BE2C (cell line): Measurements from ENCODE around the gene TMUB2.

ENCODE experiments used
- DNase-seq: peaks from one replicate; pipeline ENCODE4 v3.0.0-alpha.2; 2020
- H3K27me3 ChIP-seq: fragments of 250-450 bp; sonication (Bioruptor Pico); 2 replicates; pipeline ENCODE4 v1.5.1; 2020; ENCODE audit warnings: mild to moderate bottlenecking
- H3K36me3 ChIP-seq: fragments of 250-450 bp; sonication (Bioruptor Pico); 2 replicates; pipeline ENCODE4 v1.5.1; 2020; ENCODE audit warnings: mild to moderate bottlenecking
- H3K4me1 ChIP-seq: fragments of 250-450 bp; sonication (Bioruptor Pico); 2 replicates; pipeline ENCODE4 v1.5.1; 2020
- H3K4me3 ChIP-seq: 2 replicates; pipeline ENCODE4 v1.5.1; 2011; ENCODE audit warnings: low read depth, low read length
- H3K9me3 ChIP-seq: fragments of 250-450 bp; sonication (Bioruptor Pico); 2 replicates; pipeline ENCODE4 v1.5.1; 2020
- CTCF ChIP-seq: IDR thresholded peaks from 2 replicates; pipeline ENCODE4 v1.5.1; 2012; ENCODE audit warnings: mild to moderate bottlenecking, low read depth, low read length

Gene TMUB2

GRCh38 chr17:44164476-44164875 is 22.3 kb upstream of the TMUB2 start:
- Histone ChIP-seq H3K36me3 (peaks cover 7% of the 10 kb centered on the region), H3K4me1 (peaks cover under 1% of the 10 kb centered on the region; the same call in 1 of the 2 replicates), H3K9me3 (no peaks in the 10 kb centered on the region), H3K4me3 (no peak overlapping the region), H3K27me3 (no peaks in the 10 kb centered on the region)
- TF ChIP-seq CTCF = no peak
- no peak for DNase-seq

- peaks cover 14% of the 10 kb centered on the region for H3K4me1 ChIP-seq
- DNase-seq = no peak
- H3K36me3 ChIP-seq = no peaks in the 10 kb centered on the region
- H3K9me3 ChIP-seq = no peaks in the 10 kb centered on the region
- no peak for TF ChIP-seq CTCF
- no peak overlapping the region for H3K4me3 ChIP-seq
- no peaks in the 10 kb centered on the region for H3K27me3 ChIP-seq
These were observed 19.5 kb upstream of the TMUB2 start for GRCh38 chr17:44167181-44167861.

- no peak for DNase-seq
- Histone ChIP-seq H3K36me3 (no peaks in the 10 kb centered on the region), H3K9me3 (no peaks in the 10 kb centered on the region), H3K27me3 (no peaks in the 10 kb centered on the region), H3K4me1 (peaks cover 14% of the 10 kb centered on the region), H3K4me3 (peak overlapping the region; percentile 19; the same call in 1 of the 2 replicates)
- no peak for TF ChIP-seq CTCF
These were observed 16.7 kb upstream of the TMUB2 start for GRCh38 chr17:44170135-44170498.

GRCh38 chr17:44170499-44171201 is 16.1 kb upstream of the TMUB2 start, which contains the start of gene ASB16:
ASB16 (plus strand) TSS chr17:44170704; CDS start chr17:44170790, 86 bp downstream.
- Histone ChIP-seq H3K4me3 (peak within 1 kb of the TSS; percentile 19; the same call in 1 of the 2 replicates), H3K36me3 (no peaks in the 10 kb centered on the region), H3K4me1 (peaks cover 16% of the 10 kb centered on the region), H3K27me3 (no peaks in the 10 kb centered on the region), H3K9me3 (no peaks in the 10 kb centered on the region)
- peak; percentile 37 for DNase-seq
- no peak; the same call in 1 of the 2 replicates for TF ChIP-seq CTCF

GRCh38 chr17:44171931-44172455 is 14.8 kb upstream of the TMUB2 start:
- no peak for DNase-seq
- H3K4me3 ChIP-seq = no peak overlapping the region
- peaks cover 17% of the 10 kb centered on the region for H3K4me1 ChIP-seq
- no peaks in the 10 kb centered on the region for H3K36me3 ChIP-seq
- no peak for TF ChIP-seq CTCF
- no peaks in the 10 kb centered on the region for H3K27me3 ChIP-seq
- no peaks in the 10 kb centered on the region for H3K9me3 ChIP-seq

- Histone ChIP-seq H3K4me1 (peaks cover 17% of the 10 kb centered on the region), H3K4me3 (no peak overlapping the region), H3K36me3 (no peaks in the 10 kb centered on the region; the same call in none of the 2 replicates), H3K27me3 (no peaks in the 10 kb centered on the region), H3K9me3 (no peaks in the 10 kb centered on the region)
- no peak for DNase-seq
- no peak for TF ChIP-seq CTCF
These were observed 12.3 kb upstream of the TMUB2 start for GRCh38 chr17:44174427-44174826.
